ENCODE data around the gene SERINC1.

Gene SERINC1

GRCh38 chr6:122432816-122433215, 38.8 kb downstream of the SERINC1 start:
- DNase-seq (ENCODE audit: low read depth in 2 of 2) = no peak

- DNase-seq (ENCODE audit: low read depth in 2 of 2) = no peak
These were observed 39.8 kb downstream of the SERINC1 start for GRCh38 chr6:122431780-122432179.

- DNase-seq (ENCODE audit: low read depth in 2 of 2) = no peak
These were observed 42.3 kb downstream of the SERINC1 start for GRCh38 chr6:122429323-122429722.

DNA sequence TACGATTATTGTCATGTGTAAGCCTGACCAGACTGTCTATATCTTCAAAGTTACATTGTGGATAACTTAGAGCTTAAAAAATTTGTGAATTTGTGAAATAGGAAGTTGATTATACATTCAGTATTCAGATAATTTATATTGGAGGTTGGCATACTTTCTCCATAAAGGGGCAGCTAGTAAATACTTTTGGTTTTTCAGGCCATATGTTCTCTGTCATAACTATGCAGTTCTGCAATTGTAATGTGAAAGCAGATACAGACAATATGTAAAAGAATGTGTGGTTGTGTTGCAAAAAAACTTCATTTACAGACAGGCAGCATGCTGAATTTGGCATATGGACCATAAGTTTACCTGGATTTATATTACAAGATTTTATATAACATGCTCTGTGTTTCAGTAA, 42.8 kb downstream of the SERINC1 start:
- no peak for DNase-seq (ENCODE audit: low read depth in 2 of 2)

- no peak for DNase-seq (ENCODE audit: low read depth in 2 of 2)
These were observed 45.0 kb downstream of the SERINC1 start for GRCh38 chr6:122426597-122426996.

GRCh38 chr6:122423734-122424133, 47.9 kb downstream of the SERINC1 start:
- DNase-seq (ENCODE audit: low read depth in 2 of 2) = no peak

DNA sequence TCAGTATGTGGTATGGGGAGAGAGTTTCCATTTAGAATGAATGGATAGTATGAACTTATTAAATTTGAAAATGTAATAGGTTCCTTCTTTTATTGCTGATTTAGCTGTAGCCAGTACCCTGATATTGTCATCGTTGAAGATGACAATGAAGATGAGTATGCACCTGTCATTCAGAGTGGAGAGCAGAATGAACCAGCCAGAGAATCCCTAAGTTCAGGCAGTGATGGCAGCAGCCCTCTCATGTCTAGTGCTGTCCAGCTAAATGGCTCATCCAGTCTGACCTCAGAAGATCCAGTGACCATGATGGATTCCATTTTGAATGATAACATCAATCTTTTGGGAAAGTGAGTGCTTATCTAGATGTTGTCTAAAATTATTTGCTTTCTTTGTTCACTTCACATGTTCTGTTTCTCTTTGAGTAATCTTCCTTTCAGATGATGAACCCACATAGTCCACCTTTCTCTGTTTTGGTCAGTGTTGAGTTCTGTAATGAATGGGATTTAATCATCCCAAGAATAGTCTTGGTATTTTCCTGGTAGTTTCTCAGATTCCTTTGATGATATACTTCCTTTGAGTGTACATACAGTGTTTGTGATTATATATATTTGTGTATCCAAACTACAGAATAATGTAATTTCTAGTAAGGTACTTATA, 48.9 kb downstream of the SERINC1 start:
- DNase-seq (ENCODE audit: low read depth in 2 of 2) = no peak

DNA sequence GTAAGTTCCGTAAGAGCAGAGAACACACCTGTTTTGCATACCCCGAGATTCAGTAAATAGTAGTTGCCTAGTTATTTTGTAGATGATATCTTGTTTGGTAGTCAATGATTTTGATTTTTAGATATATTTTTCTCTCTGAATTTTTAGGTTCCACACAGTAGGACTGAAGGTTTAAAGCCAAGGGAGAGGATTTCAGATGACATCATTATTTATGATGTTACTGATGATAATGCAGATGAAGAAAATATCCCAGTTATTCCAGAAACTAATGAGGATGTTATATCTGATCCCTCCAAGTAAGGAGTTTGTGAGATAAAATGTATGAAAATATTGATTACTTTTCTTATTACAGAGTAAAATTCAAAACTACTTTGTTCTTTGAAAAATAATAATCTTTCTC, 49.6 kb downstream of the SERINC1 start:
- no peak for DNase-seq (ENCODE audit: low read depth in 2 of 2)

DNA sequence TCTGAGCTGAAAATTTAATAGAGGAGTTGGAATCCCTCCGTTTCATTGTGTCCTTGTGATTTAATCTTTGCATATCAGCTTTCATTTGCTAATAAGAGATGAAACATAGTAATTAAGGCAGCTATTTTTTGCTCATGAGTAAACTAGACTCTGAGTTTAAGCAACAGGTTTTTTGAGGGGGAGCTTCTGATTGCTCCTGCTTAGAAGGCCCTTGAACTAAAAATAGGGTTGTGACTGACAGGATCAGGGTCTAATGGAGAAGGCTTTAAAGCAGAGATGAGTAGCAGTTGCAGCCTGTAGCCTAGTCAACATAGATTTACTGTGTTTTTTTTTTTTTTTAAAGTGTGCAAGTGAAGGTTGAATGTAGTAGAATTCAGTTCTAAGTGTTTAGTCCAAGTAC, 54.8 kb downstream of the SERINC1 start:
- DNase-seq (ENCODE audit: low read depth in 2 of 2) = no peak

- DNase-seq (ENCODE audit: low read depth in 2 of 2) = no peak
These were observed 59.6 kb downstream of the SERINC1 start for GRCh38 chr6:122412001-122412400.

- DNase-seq (ENCODE audit: low read depth in 2 of 2) = no peak
These were observed 62.7 kb downstream of the SERINC1 start for GRCh38 chr6:122408702-122409458.

- DNase-seq (ENCODE audit: low read depth in 2 of 2) = no peak
These were observed 63.4 kb downstream of the SERINC1 start for GRCh38 chr6:122408240-122408639.

DNA sequence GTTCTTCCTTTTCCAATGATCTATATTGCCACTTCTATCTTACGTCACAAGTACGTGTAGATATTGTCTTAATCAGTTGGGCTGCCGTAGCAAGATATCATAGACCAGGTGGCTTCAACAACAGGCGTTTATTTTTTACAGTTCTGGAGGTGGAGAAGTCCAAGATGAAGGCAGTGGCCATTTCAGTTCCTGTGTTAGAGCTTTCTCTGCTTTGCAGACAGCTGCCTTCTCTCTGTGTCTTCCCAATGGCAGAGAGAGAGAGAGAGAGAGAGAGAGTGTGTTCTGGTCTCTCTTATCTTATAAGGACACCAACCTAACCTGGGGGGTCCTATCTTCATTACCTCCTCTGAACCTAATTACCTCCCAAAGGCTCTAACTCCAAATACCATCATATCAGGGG, 63.9 kb downstream of the SERINC1 start:
- DNase-seq (ENCODE audit: low read depth in 2 of 2) = no peak

DNA sequence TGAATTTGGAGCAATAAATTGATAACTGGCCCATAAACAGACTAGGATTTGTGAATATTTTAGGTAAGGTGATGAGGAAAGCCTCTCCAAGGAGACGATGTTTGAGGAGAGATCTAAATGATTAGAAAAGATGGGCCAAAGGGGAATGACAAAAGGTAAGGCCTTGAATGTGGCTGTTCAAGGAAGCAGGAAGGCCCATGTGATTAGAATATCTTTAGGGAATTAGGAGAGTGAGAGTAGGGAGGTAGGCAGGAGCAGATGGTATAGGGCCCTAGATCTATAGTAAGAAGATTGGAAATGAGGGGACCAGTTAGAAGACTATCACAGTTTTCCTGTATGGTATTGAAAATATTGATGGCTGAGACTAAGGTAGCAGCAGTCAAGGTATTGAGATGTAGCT, 65.4 kb downstream of the SERINC1 start:
- no peak for DNase-seq (ENCODE audit: low read depth in 2 of 2)

GRCh38 chr6:122405417-122405816, 66.2 kb downstream of the SERINC1 start:
- DNase-seq (ENCODE audit: low read depth in 2 of 2) = no peak

DNA sequence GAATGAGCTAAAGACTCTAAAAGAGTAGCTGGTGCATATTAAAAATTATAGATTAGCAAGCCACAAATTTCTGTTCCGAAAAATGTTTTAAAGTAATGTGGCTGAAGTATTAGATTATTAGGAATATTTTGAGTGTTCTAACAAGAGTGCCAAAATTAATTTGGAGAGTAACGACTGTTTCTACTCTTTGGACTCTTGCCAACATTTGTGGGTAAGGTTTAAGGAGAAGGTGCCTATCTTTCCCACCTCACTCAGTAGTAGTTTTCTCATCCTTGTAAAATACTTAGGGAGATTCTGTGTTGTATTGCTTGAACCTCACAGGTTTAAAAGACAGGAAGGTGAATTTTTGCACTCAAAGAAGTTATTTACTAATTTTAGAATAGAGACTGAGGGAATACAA, 67.2 kb downstream of the SERINC1 start:
- DNase-seq (ENCODE audit: low read depth in 2 of 2) = no peak

GRCh38 chr6:122401104-122401503, 70.5 kb downstream of the SERINC1 start:
- DNase-seq (ENCODE audit: low read depth in 2 of 2) = no peak

GRCh38 chr6:122400462-122401089, 71.0 kb downstream of the SERINC1 start:
- DNase-seq (ENCODE audit: low read depth in 2 of 2) = no peak

- no peak for DNase-seq (ENCODE audit: low read depth in 2 of 2)
These were observed 71.5 kb downstream of the SERINC1 start for GRCh38 chr6:122400121-122400450.

GRCh38 chr6:122399348-122400120, 72.1 kb downstream of the SERINC1 start, which contains the start of gene HSF2:
Gene HSF2 (plus strand): TSS chr6:122399652. CDS start chr6:122399738, 86 bp downstream.
- DNase-seq (ENCODE audit: low read depth in 2 of 2) = peak; percentile 83

GRCh38 chr6:122399055-122399347, 72.6 kb downstream of the SERINC1 start:
- no peak for DNase-seq (ENCODE audit: low read depth in 2 of 2)

- DNase-seq (ENCODE audit: low read depth in 2 of 2) = no peak
These were observed 77.6 kb downstream of the SERINC1 start for GRCh38 chr6:122394016-122394415.
